Neural progenitor cell (in vitro differentiated cells): ENCODE data around the gene FANCL. TPM values are rescaled to one million over a fixed set of nuclear protein-coding genes. Genes with fewer than 3 reads are reported as not detected.
A peak's percentile ranks its signal among the peaks of the same experiment; 100 is the strongest.
"Not testable (repeated sequence)": the region's sequence is repeated elsewhere in the genome, so short reads cannot be mapped to it uniquely, and the experiment has no call there.

ENCODE experiments used
- DNase-seq: peaks from one replicate; pipeline ENCODE4 v3.0.0-alpha.2; 2016; ENCODE audit warnings: low spot score
- H2AFZ ChIP-seq: fragments of 200-600 bp; sonication (generic); replicated peaks from 2 replicates; pipeline ENCODE4 v1.6.1; 2016; ENCODE audit warnings: antibody characterized with exemption
- H3F3A ChIP-seq: fragments of 200-600 bp; sonication (generic); 2 replicates; pipeline ENCODE4 v1.6.1; 2016; ENCODE audit warnings: antibody characterized with exemption, low read depth
- H3K27ac ChIP-seq: fragments of 200-600 bp; sonication (generic); 2 replicates; pipeline ENCODE4 v1.5.1; 2016; ENCODE audit warnings: mild to moderate bottlenecking
- H3K27me3 ChIP-seq: fragments of 200-600 bp; sonication (generic); 2 replicates; pipeline ENCODE4 v1.6.1; 2016; ENCODE audit warnings: mild to moderate bottlenecking, moderate library complexity
- H3K36me3 ChIP-seq: fragments of 200-600 bp; sonication (generic); 2 replicates; pipeline ENCODE4 v1.5.1; 2016
- H3K4me1 ChIP-seq: fragments of 200-600 bp; sonication (generic); 2 replicates; pipeline ENCODE4 v1.6.1; 2016; ENCODE audit warnings: mixed run types
- H3K4me2 ChIP-seq: fragments of 200-600 bp; sonication (generic); 2 replicates; pipeline ENCODE4 v1.6.1; 2016
- H3K4me3 ChIP-seq: fragments of 200-600 bp; sonication (generic); 2 replicates; pipeline ENCODE4 v1.5.1; 2016
- H3K79me2 ChIP-seq: fragments of 200-600 bp; sonication (generic); 2 replicates; pipeline ENCODE4 v1.6.1; 2016; ENCODE audit warnings: low read depth
- H3K9ac ChIP-seq: fragments of 200-600 bp; sonication (generic); 2 replicates; pipeline ENCODE4 v1.6.1; 2016
- H3K9me3 ChIP-seq: fragments of 200-600 bp; sonication (generic); 2 replicates; pipeline ENCODE4 v1.5.1; 2016; ENCODE audit warnings: low read depth
- H4K20me1 ChIP-seq: fragments of 200-600 bp; sonication (generic); 2 replicates; pipeline ENCODE4 v1.6.1; 2016; ENCODE audit warnings: low read depth
- H3K27ac Mint-ChIP-seq: 3 replicates; pipeline ENCODE4 v1.8.0; 2021; ENCODE audit warnings: mixed read lengths
- H3K27me3 Mint-ChIP-seq: 2 replicates; pipeline ENCODE4 v1.8.0; 2022; ENCODE audit warnings: low read depth, mild to moderate bottlenecking, inconsistent platforms, moderate library complexity, mixed read lengths; ENCODE audit not compliant: insufficient read depth
- H3K36me3 Mint-ChIP-seq: 3 replicates; pipeline ENCODE4 v1.8.0; 2021; ENCODE audit warnings: mixed read lengths
- H3K4me1 Mint-ChIP-seq: 3 replicates; pipeline ENCODE4 v1.8.0; 2021; ENCODE audit warnings: mixed read lengths
- H3K4me3 Mint-ChIP-seq: 3 replicates; pipeline ENCODE4 v1.8.0; 2021; ENCODE audit warnings: mild to moderate bottlenecking, moderate library complexity, mixed read lengths
- H3K9me3 Mint-ChIP-seq: 3 replicates; pipeline ENCODE4 v1.8.0; 2020; ENCODE audit warnings: mixed read lengths
- CTCF ChIP-seq: fragments of 200-600 bp; sonication (generic); IDR thresholded peaks from 2 replicates; pipeline ENCODE4 v1.5.1; 2017; ENCODE audit warnings: antibody characterized with exemption, mild to moderate bottlenecking
- EZH2 ChIP-seq: fragments of 200-600 bp; sonication (generic); IDR thresholded peaks from 2 replicates; pipeline ENCODE4 v1.6.1; 2017; ENCODE audit warnings: antibody characterized with exemption, mild to moderate bottlenecking, moderate library complexity
- EZH2phosphoT487 ChIP-seq: fragments of 200-600 bp; sonication (generic); IDR thresholded peaks from 2 replicates; pipeline ENCODE4 v1.6.1; 2017; ENCODE audit warnings: antibody characterized with exemption
- total RNA-seq: library from RNA; depleted of rRNA; stranded (reverse); fragments of >200 nt; gene quantifications from 2 replicates; pipeline ENCODE4 v1.2.3, GENCODE V29; 2015; ENCODE audit warnings: low replicate concordance

Gene FANCL
- total RNA-seq, 1 donor from 2014 or later, result 189 TPM

- no peak overlapping the region for H3K9ac ChIP-seq
- H3K4me1 Mint-ChIP-seq, result peaks cover 7% of the 10 kb centered on the region
- H3K36me3 Mint-ChIP-seq, result no peaks in the 10 kb centered on the region
- H3K4me3 Mint-ChIP-seq, result no peak overlapping the region
- H3K9me3 Mint-ChIP-seq, result no peaks in the 10 kb centered on the region
- no peaks in the 10 kb centered on the region for H4K20me1 ChIP-seq
- H3K27ac ChIP-seq, result no peak overlapping the region
- H3K4me1 ChIP-seq, result peaks cover 8% of the 10 kb centered on the region
- H3K36me3 ChIP-seq, result no peaks in the 10 kb centered on the region
- DNase-seq, result peak; percentile 29
- no peak overlapping the region for H3K4me3 ChIP-seq
- H3K9me3 ChIP-seq, result no peaks in the 10 kb centered on the region
- H3F3A ChIP-seq, result no peaks in the 10 kb centered on the region
- no peak overlapping the region for H3K27ac Mint-ChIP-seq
- H3K79me2 ChIP-seq, result no peaks in the 10 kb centered on the region
- TF ChIP-seq EZH2phosphoT487 (no peak), EZH2 (no peak), CTCF (no peak)
- peaks cover 2% of the 10 kb centered on the region for H3K27me3 Mint-ChIP-seq
- no peaks in the 10 kb centered on the region for H3K27me3 ChIP-seq
- no peak overlapping the region for H3K4me2 ChIP-seq
- no peak overlapping the region for H2AFZ ChIP-seq
Observed at GRCh38 chr2:58271826-58272225, 30.7 kb upstream of the FANCL start.

DNA sequence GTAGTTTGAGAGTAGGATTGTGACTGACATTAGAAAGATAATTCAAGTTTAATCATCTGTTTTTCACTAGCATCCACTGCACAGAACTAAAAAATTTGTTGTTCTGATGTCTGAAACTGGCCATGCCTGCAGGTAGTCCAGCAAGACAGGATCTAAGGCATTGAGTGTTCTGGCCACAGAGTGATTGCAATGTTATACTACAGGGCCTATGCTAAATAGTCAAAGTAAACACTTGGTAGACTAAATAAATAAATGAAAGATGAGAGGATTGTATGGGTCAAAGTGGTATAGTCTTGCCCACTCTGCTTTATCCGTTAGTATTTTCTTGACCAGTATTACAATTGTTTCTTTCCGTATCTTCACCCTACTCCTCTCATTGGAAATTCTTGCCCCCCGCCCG lies 27.6 kb upstream of the FANCL start:
- no peak for TF ChIP-seq CTCF
- TF ChIP-seq EZH2, result no peak
- TF ChIP-seq EZH2phosphoT487, result no peak
- H3K9me3 ChIP-seq, result no peaks in the 10 kb centered on the region
- no peaks in the 10 kb centered on the region for H4K20me1 ChIP-seq
- H3K27me3 ChIP-seq, result no peaks in the 10 kb centered on the region
- no peaks in the 10 kb centered on the region for H3K36me3 ChIP-seq
- H3K4me1 Mint-ChIP-seq, result peaks cover 7% of the 10 kb centered on the region
- H3K4me3 ChIP-seq, result no peak overlapping the region
- H3K9ac ChIP-seq, result no peak overlapping the region
- no peak overlapping the region for H3K4me2 ChIP-seq
- H2AFZ ChIP-seq, result no peak overlapping the region
- H3K27ac ChIP-seq, result no peak overlapping the region
- H3F3A ChIP-seq, result no peaks in the 10 kb centered on the region
- no peak overlapping the region for H3K27ac Mint-ChIP-seq
- H3K4me1 ChIP-seq, result peaks cover 8% of the 10 kb centered on the region
- H3K9me3 Mint-ChIP-seq, result no peaks in the 10 kb centered on the region
- no peaks in the 10 kb centered on the region for H3K36me3 Mint-ChIP-seq
- H3K27me3 Mint-ChIP-seq, result no peaks in the 10 kb centered on the region
- no peaks in the 10 kb centered on the region for H3K79me2 ChIP-seq
- no peak overlapping the region for H3K4me3 Mint-ChIP-seq
- DNase-seq, result no peak

- Mint-ChIP-seq H3K27ac (no peak overlapping the region), H3K9me3 (peaks cover 2% of the 10 kb centered on the region), H3K4me1 (no peaks in the 10 kb centered on the region), H3K4me3 (no peak overlapping the region), H3K27me3 (no peaks in the 10 kb centered on the region), H3K36me3 (no peaks in the 10 kb centered on the region)
- no peaks in the 10 kb centered on the region for H3K79me2 ChIP-seq
- no peaks in the 10 kb centered on the region for H4K20me1 ChIP-seq
- DNase-seq, result no peak
- H3K27ac ChIP-seq, result no peak overlapping the region
- H3K9ac ChIP-seq, result no peak overlapping the region
- H2AFZ ChIP-seq, result no peak overlapping the region
- no peak overlapping the region for H3K4me2 ChIP-seq
- H3F3A ChIP-seq, result no peaks in the 10 kb centered on the region
- TF ChIP-seq CTCF (no peak), EZH2phosphoT487 (no peak), EZH2 (no peak)
- H3K27me3 ChIP-seq, result no peaks in the 10 kb centered on the region
- no peaks in the 10 kb centered on the region for H3K9me3 ChIP-seq
- no peak overlapping the region for H3K4me3 ChIP-seq
- no peaks in the 10 kb centered on the region for H3K36me3 ChIP-seq
- H3K4me1 ChIP-seq, result no peaks in the 10 kb centered on the region
Observed at GRCh38 chr2:58266211-58266610, 25.1 kb upstream of the FANCL start.

GRCh38 chr2:58261209-58261608 lies 20.1 kb upstream of the FANCL start:
- H3K9me3 ChIP-seq, result no peaks in the 10 kb centered on the region
- TF ChIP-seq EZH2phosphoT487 (no peak), CTCF (no peak), EZH2 (no peak)
- no peak overlapping the region for H3K9ac ChIP-seq
- Mint-ChIP-seq H3K27me3 (no peaks in the 10 kb centered on the region), H3K36me3 (no peaks in the 10 kb centered on the region), H3K4me1 (no peaks in the 10 kb centered on the region), H3K9me3 (peaks cover 2% of the 10 kb centered on the region), H3K4me3 (no peak overlapping the region), H3K27ac (no peak overlapping the region)
- H3F3A ChIP-seq, result no peaks in the 10 kb centered on the region
- no peaks in the 10 kb centered on the region for H3K27me3 ChIP-seq
- H3K4me1 ChIP-seq, result no peaks in the 10 kb centered on the region
- H3K79me2 ChIP-seq, result no peaks in the 10 kb centered on the region
- DNase-seq, result no peak
- H3K4me3 ChIP-seq, result no peak overlapping the region
- no peaks in the 10 kb centered on the region for H3K36me3 ChIP-seq
- H2AFZ ChIP-seq, result no peak overlapping the region
- H3K4me2 ChIP-seq, result no peak overlapping the region
- no peaks in the 10 kb centered on the region for H4K20me1 ChIP-seq
- H3K27ac ChIP-seq, result no peak overlapping the region

DNA sequence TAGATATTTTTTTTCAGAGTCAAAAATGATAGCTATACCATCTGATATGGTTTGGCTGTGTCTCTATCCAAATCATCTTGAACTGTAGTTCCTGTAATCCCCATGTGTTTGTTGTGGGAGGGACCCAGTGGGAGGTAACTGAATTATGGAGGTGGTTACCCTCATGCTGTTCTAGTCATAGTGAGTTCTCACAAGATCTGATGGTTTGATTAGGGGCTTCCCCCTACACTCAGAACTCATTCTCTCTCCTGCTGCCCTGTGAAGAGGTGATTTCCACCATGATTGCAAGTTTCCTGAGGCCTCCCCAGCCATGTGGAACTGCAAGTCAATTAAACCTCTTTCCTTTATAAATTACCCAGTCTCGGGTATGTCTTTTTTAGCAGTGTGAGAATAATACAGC lies 17.3 kb upstream of the FANCL start:
- H3K36me3 Mint-ChIP-seq, H3K9ac ChIP-seq, H3K27me3 Mint-ChIP-seq, H3K4me2 ChIP-seq, H3K79me2 ChIP-seq, H3K27ac Mint-ChIP-seq, H3K27ac ChIP-seq, H3F3A ChIP-seq, H4K20me1 ChIP-seq, H3K36me3 ChIP-seq, H3K9me3 ChIP-seq, DNase-seq, H3K4me3 Mint-ChIP-seq, H3K9me3 Mint-ChIP-seq, H3K4me1 Mint-ChIP-seq, H3K27me3 ChIP-seq, H2AFZ ChIP-seq, H3K4me3 ChIP-seq, H3K4me1 ChIP-seq: not testable (repeated sequence)
